T-helper 1 cell treated with Interleukin-12 subunit alpha and Interleukin-12 subunit beta and Interleukin-4 antibody, amounts not matched to agents 30 μg/mL and 1 μg/mL, for 36 hours (primary cell): Measurements from ENCODE around the gene EPHB1.

Experiments used
- H3K27ac Mint-ChIP-seq: one replicate; pipeline ENCODE4 v1.8.0; 2021; ENCODE audit warnings: mild to moderate bottlenecking, mixed read lengths
- H3K27me3 Mint-ChIP-seq: one replicate; pipeline ENCODE4 v1.8.0; 2021; ENCODE audit warnings: low read depth, mixed read lengths
- H3K36me3 Mint-ChIP-seq: one replicate; pipeline ENCODE4 v1.8.0; 2021; ENCODE audit warnings: low read depth, mixed read lengths
- H3K4me1 Mint-ChIP-seq: one replicate; pipeline ENCODE4 v1.8.0; 2021; ENCODE audit warnings: low read depth, mixed read lengths
- H3K4me3 Mint-ChIP-seq: one replicate; pipeline ENCODE4 v1.8.0; 2021; ENCODE audit warnings: mild to moderate bottlenecking, moderate library complexity, mixed read lengths
- H3K9me3 Mint-ChIP-seq: one replicate; pipeline ENCODE4 v1.8.0; 2021; ENCODE audit warnings: mixed read lengths

EPHB1 gene

DNA sequence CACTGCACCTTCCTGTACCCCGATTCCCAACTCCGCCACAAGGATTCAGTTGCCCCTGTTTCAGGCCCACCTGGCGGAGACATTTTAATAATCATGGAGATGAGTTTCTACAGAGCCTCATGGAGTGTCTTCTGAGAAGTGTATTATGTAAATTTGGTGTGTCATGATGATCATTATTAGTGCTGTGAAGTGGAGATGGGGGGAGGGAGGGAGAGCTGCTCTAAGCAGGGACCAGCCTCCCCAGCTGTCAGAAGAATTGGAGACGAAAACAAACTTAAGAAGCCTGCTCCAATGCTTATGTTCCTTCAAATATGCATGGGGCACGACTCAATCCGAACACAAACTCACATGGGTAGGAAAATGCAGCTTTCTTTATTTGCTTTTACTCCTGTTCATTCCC lies 127.8 kb downstream of the EPHB1 start:
- H3K27me3 Mint-ChIP-seq = peaks cover under 1% of the 10 kb centered on the region
- no peaks in the 10 kb centered on the region for H3K36me3 Mint-ChIP-seq
- H3K4me1 Mint-ChIP-seq = peaks cover 7% of the 10 kb centered on the region
- no peaks in the 10 kb centered on the region for H3K9me3 Mint-ChIP-seq
- H3K4me3 Mint-ChIP-seq = no peak overlapping the region
- H3K27ac Mint-ChIP-seq = no peak overlapping the region

DNA sequence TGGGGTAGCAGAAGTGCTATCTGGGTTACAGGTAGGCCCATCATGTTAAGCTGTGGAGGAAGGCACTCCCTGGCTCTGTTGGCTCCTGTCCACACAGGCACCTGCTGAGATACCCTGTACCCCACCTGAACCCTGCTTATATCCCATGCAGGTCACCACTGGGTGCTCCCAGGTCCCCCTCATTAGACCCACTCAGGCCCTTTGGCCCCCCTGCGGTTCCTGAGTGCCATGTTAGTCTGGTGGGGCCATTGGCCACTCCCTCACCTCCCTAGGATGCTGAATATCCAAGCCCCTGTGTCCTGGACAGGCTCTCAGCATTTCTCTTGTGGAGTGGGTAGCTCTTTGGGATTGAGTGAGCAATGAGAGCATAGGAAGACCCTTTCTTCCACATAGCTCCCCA lies 128.2 kb downstream of the EPHB1 start:
- H3K36me3 Mint-ChIP-seq = no peaks in the 10 kb centered on the region
- H3K4me1 Mint-ChIP-seq = peaks cover 3% of the 10 kb centered on the region
- H3K9me3 Mint-ChIP-seq = no peaks in the 10 kb centered on the region
- no peak overlapping the region for H3K4me3 Mint-ChIP-seq
- peaks cover 5% of the 10 kb centered on the region for H3K27me3 Mint-ChIP-seq
- no peak overlapping the region for H3K27ac Mint-ChIP-seq

DNA sequence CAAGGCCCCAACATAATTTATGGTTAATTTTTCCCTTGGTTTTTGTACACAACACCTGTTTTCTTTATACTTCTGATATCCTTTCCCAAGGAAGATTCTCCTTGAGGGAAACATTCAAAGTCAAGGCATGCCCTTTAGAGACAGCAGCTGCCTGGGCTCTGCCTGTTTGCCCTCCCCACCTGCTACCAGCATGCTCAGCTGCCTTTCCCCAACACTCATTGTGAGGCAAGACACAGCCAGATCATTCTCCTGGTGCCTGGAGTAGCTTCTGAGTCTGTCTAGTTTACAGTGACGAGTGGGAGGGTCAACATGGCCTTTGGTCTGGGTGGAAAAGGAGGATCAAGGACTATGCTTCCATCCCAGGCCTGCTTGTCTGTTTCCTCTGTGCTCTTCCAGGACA lies 132.5 kb downstream of the EPHB1 start:
- H3K36me3 Mint-ChIP-seq = no peaks in the 10 kb centered on the region
- H3K9me3 Mint-ChIP-seq = no peaks in the 10 kb centered on the region
- H3K27me3 Mint-ChIP-seq = peaks cover 5% of the 10 kb centered on the region
- H3K4me3 Mint-ChIP-seq = no peak overlapping the region
- no peaks in the 10 kb centered on the region for H3K4me1 Mint-ChIP-seq
- H3K27ac Mint-ChIP-seq = no peak overlapping the region

DNA sequence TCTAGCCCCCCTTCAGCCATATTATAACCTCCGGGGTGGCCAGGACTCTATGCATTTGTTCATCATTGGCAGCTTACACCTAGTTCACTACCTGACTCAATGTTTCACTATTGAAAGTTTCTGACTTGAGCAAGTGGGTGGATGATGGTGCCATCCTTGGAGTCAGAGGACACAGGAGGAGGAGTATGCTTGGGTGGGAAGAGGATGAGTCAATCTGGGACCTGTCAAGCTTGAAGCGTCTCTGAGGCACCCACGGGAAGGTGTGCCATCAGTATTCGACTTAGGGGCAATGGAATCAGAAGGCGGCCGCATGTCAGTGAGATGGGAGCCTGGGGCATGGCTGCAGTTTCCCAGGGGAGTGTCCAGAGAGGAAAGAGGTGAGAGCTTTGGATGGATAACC lies 133.3 kb downstream of the EPHB1 start:
- Mint-ChIP-seq H3K27me3 (peaks cover 5% of the 10 kb centered on the region), H3K9me3 (no peaks in the 10 kb centered on the region), H3K4me1 (no peaks in the 10 kb centered on the region), H3K4me3 (no peak overlapping the region), H3K27ac (no peak overlapping the region), H3K36me3 (no peaks in the 10 kb centered on the region)

DNA sequence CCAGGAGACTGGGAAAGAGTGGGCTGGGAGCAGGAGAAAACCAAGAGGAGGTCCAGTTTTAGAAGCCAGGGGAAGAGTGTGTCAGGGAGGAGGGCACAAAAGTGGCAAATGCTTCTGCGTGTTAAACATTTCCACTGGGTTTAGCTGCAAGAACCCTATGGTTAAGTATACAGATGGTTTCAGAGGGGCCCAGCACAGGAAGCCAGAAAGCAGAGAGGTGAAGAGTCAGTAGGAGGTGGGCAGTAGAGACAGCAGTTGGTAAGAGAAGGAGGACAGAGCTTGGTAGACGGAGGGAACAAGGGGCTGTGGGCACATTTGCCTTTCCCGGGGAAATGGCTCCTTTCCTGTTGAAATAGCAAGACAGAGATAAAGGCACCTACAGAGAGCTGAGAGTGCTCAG lies 133.8 kb downstream of the EPHB1 start:
- Mint-ChIP-seq H3K27ac (no peak overlapping the region), H3K9me3 (no peaks in the 10 kb centered on the region), H3K4me3 (no peak overlapping the region), H3K36me3 (no peaks in the 10 kb centered on the region), H3K27me3 (peaks cover 5% of the 10 kb centered on the region), H3K4me1 (no peaks in the 10 kb centered on the region)

DNA sequence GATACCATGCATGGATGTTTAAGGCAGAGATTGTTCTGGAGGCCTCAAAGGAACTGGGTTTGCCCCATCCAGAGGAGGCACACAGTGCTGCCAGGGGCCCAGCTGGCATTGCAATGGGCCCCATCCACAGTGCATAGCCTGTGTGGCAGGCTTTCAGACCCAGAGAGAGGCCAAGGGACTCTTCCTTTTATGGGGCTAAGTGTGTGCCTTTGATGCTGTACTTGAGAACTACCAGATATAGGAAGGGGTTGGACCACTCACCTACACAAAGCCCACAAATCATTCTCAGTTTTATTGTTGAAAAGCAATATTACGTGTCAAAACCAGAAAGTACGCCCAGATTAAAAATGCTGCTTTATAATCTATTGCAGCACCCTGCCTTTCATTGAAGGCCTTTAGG lies 134.9 kb downstream of the EPHB1 start:
- Mint-ChIP-seq H3K9me3 (no peaks in the 10 kb centered on the region), H3K4me3 (no peak overlapping the region), H3K36me3 (no peaks in the 10 kb centered on the region), H3K4me1 (no peaks in the 10 kb centered on the region), H3K27ac (no peak overlapping the region), H3K27me3 (peaks cover 5% of the 10 kb centered on the region)

DNA sequence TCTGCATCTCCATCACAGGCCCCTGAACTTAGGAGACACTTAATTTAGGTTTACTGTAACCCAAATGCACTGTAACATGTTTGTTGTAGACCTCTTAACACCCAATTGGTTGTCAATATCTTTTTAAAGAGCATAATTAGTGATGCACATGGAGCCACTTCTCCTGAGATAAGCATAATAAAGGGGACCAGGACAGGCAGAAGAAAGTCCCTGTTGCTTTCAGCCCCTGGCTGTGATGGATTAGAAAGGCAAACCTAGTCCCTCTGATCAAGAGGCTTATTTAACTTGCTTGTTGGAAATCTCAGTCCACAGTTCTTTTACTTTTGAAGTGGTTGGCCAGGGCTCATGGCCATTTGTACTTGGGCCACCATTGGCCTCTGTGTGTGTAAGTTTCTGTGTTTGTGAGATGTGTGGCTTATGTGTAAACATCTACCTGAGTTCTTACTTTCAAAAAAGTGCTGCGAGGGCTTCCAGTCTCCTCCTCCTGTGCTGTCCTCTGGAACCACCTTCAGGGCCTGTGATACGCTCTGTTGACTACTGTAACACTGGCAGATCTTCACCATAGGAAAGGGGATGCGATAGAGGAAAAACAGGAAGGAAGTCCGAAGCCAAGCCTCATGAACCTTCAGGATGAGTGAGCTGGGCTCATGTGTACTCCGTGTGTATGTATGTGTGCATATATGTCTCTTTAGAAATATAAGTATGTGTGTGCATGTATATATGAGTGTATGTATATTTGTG lies 136.2 kb downstream of the EPHB1 start:
- no peaks in the 10 kb centered on the region for H3K9me3 Mint-ChIP-seq
- H3K36me3 Mint-ChIP-seq = no peaks in the 10 kb centered on the region
- no peaks in the 10 kb centered on the region for H3K4me1 Mint-ChIP-seq
- H3K27ac Mint-ChIP-seq = no peak overlapping the region
- no peak overlapping the region for H3K4me3 Mint-ChIP-seq
- peaks cover 5% of the 10 kb centered on the region for H3K27me3 Mint-ChIP-seq

DNA sequence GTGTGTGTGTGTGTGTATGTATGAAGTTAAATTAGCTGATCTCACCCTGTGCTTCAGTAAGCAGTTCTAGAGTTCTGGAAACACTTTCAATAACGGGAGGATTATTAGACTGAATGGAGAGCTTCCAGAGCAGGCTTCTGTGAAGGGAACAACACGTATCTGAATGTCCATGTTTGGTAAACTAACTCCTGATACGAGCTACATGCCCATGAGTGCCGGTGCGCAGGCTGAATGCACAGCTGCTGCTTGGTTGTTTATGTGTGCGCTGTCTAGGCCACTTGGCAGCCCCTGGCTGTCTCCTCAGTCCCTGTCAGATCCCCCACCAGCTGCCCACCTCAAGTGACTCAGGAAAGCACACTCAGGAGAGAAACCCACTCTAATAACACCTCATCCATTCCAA lies 137.0 kb downstream of the EPHB1 start:
- peaks cover 5% of the 10 kb centered on the region for H3K27me3 Mint-ChIP-seq

DNA sequence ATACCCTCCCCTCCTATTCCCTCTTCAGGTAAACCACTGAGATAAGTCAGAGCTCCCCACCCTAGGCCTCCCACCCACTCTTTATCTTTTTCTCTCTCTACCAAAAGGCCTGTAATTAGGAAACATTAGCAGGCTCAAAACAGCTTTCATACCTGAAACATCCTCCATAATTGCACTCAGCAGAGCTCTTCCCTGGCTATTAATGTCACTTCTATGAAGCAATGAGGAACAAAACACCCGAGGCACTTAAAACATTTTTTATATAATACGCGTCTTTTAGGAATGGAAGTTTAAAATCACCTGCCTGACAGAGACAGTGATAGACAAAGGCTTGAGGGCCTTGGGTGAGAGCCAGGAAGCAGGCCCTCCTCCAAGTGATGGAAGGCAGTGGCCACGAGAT lies 138.9 kb downstream of the EPHB1 start:
- no peak overlapping the region for H3K4me3 Mint-ChIP-seq
- no peaks in the 10 kb centered on the region for H3K27me3 Mint-ChIP-seq
- H3K4me1 Mint-ChIP-seq = no peaks in the 10 kb centered on the region
- H3K9me3 Mint-ChIP-seq = no peaks in the 10 kb centered on the region
- no peaks in the 10 kb centered on the region for H3K36me3 Mint-ChIP-seq
- H3K27ac Mint-ChIP-seq = no peak overlapping the region

More for the DNA sequence above, 137.0 kb downstream of the EPHB1 start:
- Mint-ChIP-seq H3K9me3 (no peaks in the 10 kb centered on the region), H3K4me3 (no peak overlapping the region), H3K36me3 (no peaks in the 10 kb centered on the region), H3K4me1 (no peaks in the 10 kb centered on the region), H3K27ac (no peak overlapping the region)

DNA sequence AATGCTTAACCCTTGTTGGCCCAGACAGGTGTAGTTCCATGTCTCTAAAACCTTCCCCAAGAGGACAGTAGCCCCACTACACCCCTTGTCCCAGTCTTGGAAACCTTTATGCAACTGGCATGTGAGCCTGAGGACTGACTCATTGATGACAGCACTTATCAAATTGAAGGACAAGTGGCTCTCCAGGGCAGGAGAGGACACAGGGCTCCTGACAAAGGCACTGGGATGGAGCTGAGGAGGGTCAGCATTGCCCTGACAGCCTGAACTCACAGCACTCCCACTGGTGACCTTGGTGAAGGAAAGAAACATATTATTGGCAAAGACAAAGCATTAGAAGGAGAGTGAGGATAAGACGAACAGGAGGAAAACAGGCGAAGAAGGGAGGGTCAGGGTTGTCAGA lies 139.9 kb downstream of the EPHB1 start:
- no peaks in the 10 kb centered on the region for H3K4me1 Mint-ChIP-seq
- no peaks in the 10 kb centered on the region for H3K36me3 Mint-ChIP-seq
- no peaks in the 10 kb centered on the region for H3K9me3 Mint-ChIP-seq
- H3K27ac Mint-ChIP-seq = no peak overlapping the region
- H3K27me3 Mint-ChIP-seq = no peaks in the 10 kb centered on the region
- no peak overlapping the region for H3K4me3 Mint-ChIP-seq

DNA sequence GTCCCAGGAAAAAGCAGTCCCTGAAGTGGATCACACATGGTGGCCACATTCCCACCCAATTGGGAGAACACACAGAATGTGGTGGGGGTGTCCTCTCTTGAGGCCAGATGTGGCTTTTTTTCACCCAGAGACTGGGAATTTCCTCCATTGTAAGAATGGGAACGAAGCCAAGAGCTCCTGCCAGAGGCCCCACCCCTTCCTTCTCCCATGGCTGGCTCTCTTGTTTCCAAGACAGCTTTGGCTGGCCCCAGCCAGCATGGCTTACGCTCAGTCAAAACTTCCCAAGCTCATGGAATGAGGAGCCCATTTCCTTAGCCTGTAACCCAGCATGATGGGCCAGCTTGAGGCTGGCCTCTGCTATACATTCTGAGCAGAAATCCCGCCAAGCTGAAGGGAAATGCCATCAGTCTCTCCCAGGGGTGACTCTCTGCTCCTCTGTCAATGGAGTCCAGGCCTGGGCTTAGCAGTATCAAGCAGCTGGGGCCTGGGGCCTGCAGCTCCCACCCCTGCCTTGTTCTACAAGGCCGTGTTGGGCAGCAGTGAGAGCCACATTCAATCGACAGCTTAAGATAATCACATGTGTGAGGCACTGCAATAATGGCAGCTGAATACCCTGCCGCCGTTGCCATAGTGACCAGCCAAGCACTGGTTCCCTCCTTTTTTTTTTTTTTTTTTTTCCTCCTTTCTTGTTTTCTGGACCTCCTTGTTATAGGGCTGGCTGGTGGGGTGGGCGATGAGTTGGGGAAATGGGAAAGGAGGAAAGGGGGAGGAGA lies 142.4 kb downstream of the EPHB1 start:
- Mint-ChIP-seq H3K36me3 (no peaks in the 10 kb centered on the region), H3K4me1 (no peaks in the 10 kb centered on the region), H3K27me3 (no peaks in the 10 kb centered on the region), H3K9me3 (no peaks in the 10 kb centered on the region), H3K4me3 (no peak overlapping the region), H3K27ac (no peak overlapping the region)

DNA sequence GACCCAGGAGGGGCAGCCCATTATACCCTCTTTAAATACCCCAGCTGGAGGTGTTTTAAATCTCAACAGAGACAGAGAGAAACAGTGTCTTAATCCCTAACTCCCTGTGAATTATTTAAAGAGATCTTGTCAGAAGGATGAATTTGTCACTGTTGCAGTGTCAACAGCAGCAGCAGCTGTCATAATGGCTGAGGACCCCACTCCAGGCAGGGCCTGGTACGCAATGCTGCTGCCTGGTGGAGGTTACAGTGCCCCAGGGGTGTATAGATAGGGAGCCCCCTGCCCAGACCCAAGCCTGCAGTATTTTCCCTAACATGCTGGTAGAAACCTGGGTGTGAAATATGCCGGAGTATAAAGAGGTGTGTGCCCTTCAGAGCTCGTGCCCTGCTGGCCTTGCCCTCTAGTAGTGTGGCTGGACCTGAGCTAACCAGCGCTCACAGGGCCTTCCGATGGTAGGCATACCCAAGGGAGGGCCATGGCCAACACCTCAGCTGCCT lies 143.0 kb downstream of the EPHB1 start:
- no peaks in the 10 kb centered on the region for H3K27me3 Mint-ChIP-seq
- H3K36me3 Mint-ChIP-seq = no peaks in the 10 kb centered on the region

DNA sequence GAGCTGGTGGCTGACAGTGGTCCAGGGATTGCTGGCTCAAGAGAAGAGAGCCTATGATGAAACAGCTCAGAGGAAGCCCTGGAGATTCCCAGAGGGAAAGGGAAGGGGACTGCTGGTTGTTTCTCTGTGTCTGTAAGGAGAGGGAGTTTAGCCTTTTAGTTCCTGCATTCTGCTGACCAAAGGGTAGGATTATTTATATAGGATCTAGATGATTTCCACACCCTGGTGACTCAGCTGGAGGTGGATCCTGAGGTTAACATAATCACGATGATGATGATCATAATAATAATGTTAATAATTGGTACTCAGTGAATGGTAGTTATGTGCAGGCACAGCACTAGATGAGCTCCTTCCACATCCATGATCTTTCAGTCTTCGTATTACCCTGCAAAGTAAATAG lies 144.9 kb downstream of the EPHB1 start:
- Mint-ChIP-seq H3K27ac (no peak overlapping the region), H3K9me3 (no peaks in the 10 kb centered on the region), H3K27me3 (no peaks in the 10 kb centered on the region), H3K36me3 (no peaks in the 10 kb centered on the region), H3K4me1 (no peaks in the 10 kb centered on the region), H3K4me3 (no peak overlapping the region)

More for the DNA sequence above, 143.0 kb downstream of the EPHB1 start:
- no peak overlapping the region for H3K27ac Mint-ChIP-seq
- H3K4me1 Mint-ChIP-seq = no peaks in the 10 kb centered on the region
- H3K4me3 Mint-ChIP-seq = no peak overlapping the region
- no peaks in the 10 kb centered on the region for H3K9me3 Mint-ChIP-seq

DNA sequence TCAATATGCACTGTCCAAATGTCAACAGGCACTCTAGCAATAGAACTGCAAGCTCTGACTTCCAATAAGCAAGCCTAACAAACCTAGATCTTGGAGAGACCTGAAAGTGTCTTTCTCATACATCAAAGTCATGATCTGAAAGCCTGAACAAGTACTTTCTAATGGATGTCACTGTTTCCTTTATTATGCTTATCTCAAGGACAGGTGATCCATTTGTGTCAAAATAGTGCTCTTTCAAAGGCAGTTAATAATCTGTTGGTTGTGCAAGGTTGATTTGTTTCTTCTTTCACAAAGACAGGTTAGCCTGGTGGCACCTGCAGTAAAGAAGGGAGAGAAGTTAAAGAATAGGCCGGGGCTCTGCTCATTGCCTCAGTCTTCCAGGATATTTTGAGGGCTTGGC lies 146.8 kb downstream of the EPHB1 start:
- H3K4me1 Mint-ChIP-seq = no peaks in the 10 kb centered on the region
- no peak overlapping the region for H3K27ac Mint-ChIP-seq
- H3K27me3 Mint-ChIP-seq = no peaks in the 10 kb centered on the region
- H3K9me3 Mint-ChIP-seq = no peaks in the 10 kb centered on the region
- no peak overlapping the region for H3K4me3 Mint-ChIP-seq
- no peaks in the 10 kb centered on the region for H3K36me3 Mint-ChIP-seq

DNA sequence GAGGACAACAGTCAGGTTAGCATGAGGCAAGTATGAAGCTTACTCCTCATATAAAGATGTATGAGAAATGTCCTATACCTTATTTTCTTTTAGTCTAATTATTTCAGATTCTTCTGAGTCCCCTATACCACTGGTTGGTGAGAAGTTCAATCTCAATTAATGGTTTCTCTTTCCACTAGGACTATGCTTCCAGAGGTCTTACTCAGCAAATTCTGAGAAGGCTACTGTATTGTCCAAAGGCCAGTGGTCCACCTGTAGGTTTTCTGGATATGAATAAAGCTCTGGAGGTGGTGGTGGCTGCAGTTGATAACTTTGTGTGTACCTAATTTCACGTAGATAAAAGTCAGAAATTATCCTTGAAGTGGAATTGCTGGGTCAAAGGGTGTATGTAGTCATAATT lies 149.4 kb downstream of the EPHB1 start:
- no peaks in the 10 kb centered on the region for H3K36me3 Mint-ChIP-seq
- no peaks in the 10 kb centered on the region for H3K27me3 Mint-ChIP-seq
- H3K27ac Mint-ChIP-seq = no peak overlapping the region
- H3K4me3 Mint-ChIP-seq = no peak overlapping the region
- H3K9me3 Mint-ChIP-seq = no peaks in the 10 kb centered on the region
- no peaks in the 10 kb centered on the region for H3K4me1 Mint-ChIP-seq
